Keratinocyte (primary cell): ENCODE measurements around the gene VAMP8.

Experiments
- EZH2 ChIP-seq: IDR thresholded peaks from one replicate; pipeline ENCODE4 v1.6.1; 2012; ENCODE audit warnings: inconsistent platforms, mild to moderate bottlenecking, low read length, moderate library complexity
- TF ChIP-seq, protein P1 (sequence below), 3 experiments: IDR thresholded peaks in 1 of 3; conservative IDR thresholded peaks in 1 of 3; optimal IDR thresholded peaks in 1 of 3; 2 replicates in 2 of 3; 3 replicates in 1 of 3; pipeline versions ENCODE3 to v1.5.1; 2011; ENCODE audit warnings: low read length in 3 of 3, mild to moderate bottlenecking in 3 of 3, moderate library complexity in 2 of 3, control low read depth in 1 of 3, inconsistent platforms in 1 of 3; ENCODE audit not compliant: insufficient read depth in 2 of 3; ENCODE audit errors: extremely low read depth in 1 of 3

DNA sequence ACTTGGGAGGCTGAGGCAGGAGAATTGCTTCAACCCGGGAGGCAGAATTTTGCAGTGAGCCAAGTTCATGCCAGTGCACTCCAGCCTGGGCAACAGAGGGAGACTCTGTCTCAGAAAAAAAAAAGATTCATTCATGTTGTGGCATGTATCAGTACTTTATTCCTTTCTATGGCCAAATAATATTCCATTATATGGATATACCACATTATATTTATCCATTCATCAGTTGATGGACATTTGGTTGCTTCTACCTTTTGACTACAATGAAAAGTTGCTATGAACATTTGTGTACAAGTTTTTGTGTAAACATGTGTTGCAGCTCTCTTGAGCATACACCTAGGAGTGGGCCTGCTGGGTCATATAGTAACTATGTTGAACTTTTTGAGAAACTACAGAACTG, 47.6 kb upstream of the VAMP8 start:
- TF ChIP-seq EZH2 = no peak
- TF ChIP-seq, protein P1, sequence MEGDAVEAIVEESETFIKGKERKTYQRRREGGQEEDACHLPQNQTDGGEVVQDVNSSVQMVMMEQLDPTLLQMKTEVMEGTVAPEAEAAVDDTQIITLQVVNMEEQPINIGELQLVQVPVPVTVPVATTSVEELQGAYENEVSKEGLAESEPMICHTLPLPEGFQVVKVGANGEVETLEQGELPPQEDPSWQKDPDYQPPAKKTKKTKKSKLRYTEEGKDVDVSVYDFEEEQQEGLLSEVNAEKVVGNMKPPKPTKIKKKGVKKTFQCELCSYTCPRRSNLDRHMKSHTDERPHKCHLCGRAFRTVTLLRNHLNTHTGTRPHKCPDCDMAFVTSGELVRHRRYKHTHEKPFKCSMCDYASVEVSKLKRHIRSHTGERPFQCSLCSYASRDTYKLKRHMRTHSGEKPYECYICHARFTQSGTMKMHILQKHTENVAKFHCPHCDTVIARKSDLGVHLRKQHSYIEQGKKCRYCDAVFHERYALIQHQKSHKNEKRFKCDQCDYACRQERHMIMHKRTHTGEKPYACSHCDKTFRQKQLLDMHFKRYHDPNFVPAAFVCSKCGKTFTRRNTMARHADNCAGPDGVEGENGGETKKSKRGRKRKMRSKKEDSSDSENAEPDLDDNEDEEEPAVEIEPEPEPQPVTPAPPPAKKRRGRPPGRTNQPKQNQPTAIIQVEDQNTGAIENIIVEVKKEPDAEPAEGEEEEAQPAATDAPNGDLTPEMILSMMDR (optimal IDR thresholded peaks at IDR 0.05 in 1 of 3, IDR thresholded peaks at IDR 0.05 in 1 of 3, conservative IDR thresholded peaks at IDR 0.05 in 1 of 3; ENCODE audit: extremely low read depth in 1 of 3, insufficient read depth in 2 of 3, low read length in 3 of 3) = no peak
